B cell (primary cell): ENCODE measurements around the gene TOGARAM2. TPM values are rescaled to one million over a fixed set of nuclear protein-coding genes. Genes with fewer than 3 reads are reported as not detected.

ENCODE experiments used
- ATAC-seq: fragments of 200-7000 bp; cut with Tn5 transposase; one replicate; pipeline ENCODE4 v1.10.0; 2021; ENCODE audit warnings: low read depth, mild to moderate bottlenecking, moderate number of reproducible peaks, moderate library complexity
- CTCF ChIA-PET: fragments of 350-600 bp; sonication (Branson Sonifier 250); formaldehyde crosslinking; loops from one replicate; lab custom pipeline; 2021; ENCODE audit warnings: antibody characterized with exemption, inconsistent platforms; lab: Charles Lee
- POLR2A ChIA-PET: fragments of 350-600 bp; sonication (Branson Sonifier 250); formaldehyde crosslinking; loops from one replicate; lab custom pipeline; 2021; ENCODE audit warnings: antibody characterized with exemption; lab: Charles Lee
- DNase-seq: peaks from one replicate; pipeline ENCODE4 v3.0.0; 2013
- H2AFZ ChIP-seq: 2 replicates; pipeline ENCODE4 v1.6.1; 2012; ENCODE audit warnings: mild to moderate bottlenecking, low read depth, low read length; ENCODE audit not compliant: insufficient read depth, poor library complexity, severe bottlenecking
- H3K27ac ChIP-seq, 2 donors: 1 replicate in 1 of 2; 2 replicates in 1 of 2; pipeline ENCODE4 v1.5.1; 2012 to 2013; ENCODE audit warnings: low read length in 2 of 2, mild to moderate bottlenecking in 2 of 2, moderate library complexity in 1 of 2
- H3K27me3 ChIP-seq, 4 experiments: fragments of 200-600 bp in 1 of 4; sonication (generic) in 1 of 4; replicated peaks in 1 of 4; 1 replicate in 2 of 4; 2 replicates in 2 of 4; pipeline versions ENCODE4 v1.6.1 to v1.7.0; 2013 to 2016; ENCODE audit warnings: low read length in 3 of 4, mild to moderate bottlenecking in 2 of 4, mixed read lengths in 1 of 4, moderate library complexity in 1 of 4; ENCODE audit not compliant: insufficient read depth in 4 of 4, control insufficient read depth in 3 of 4; ENCODE audit errors: control extremely low read depth in 1 of 4
- H3K36me3 ChIP-seq, 2 experiments: replicated peaks in 1 of 2; 1 replicate in 1 of 2; 2 replicates in 1 of 2; pipeline versions ENCODE4 v1.6.1 to v1.7.1; 2013; ENCODE audit warnings: low read length in 1 of 2; ENCODE audit not compliant: insufficient read depth in 2 of 2, control insufficient read depth in 1 of 2; ENCODE audit errors: control extremely low read depth in 1 of 2, extremely low read depth in 1 of 2
- H3K4me1 ChIP-seq, 2 donors: fragments of 200-600 bp in 1 of 2; sonication (generic) in 1 of 2; 1 replicate in 1 of 2; 2 replicates in 1 of 2; pipeline versions ENCODE4 v1.5.1 to v1.6.1; 2013 to 2017; ENCODE audit warnings: low read length in 2 of 2; ENCODE audit not compliant: control insufficient read depth in 2 of 2, insufficient read depth in 2 of 2
- H3K4me2 ChIP-seq: replicated peaks from 2 replicates; pipeline ENCODE3; 2012; ENCODE audit warnings: mild to moderate bottlenecking, low read depth, low read length; ENCODE audit not compliant: poor library complexity, severe bottlenecking
- H3K4me3 ChIP-seq, 5 experiments: fragments of 200-600 bp in 1 of 5; sonication (generic) in 1 of 5; 1 replicate in 3 of 5; 2 replicates in 2 of 5; pipeline versions ENCODE4 v1.5.1 to v1.7.0; 2011 to 2016; ENCODE audit warnings: low read length in 4 of 5, mild to moderate bottlenecking in 4 of 5, low read depth in 2 of 5, control low read depth in 1 of 5, moderate library complexity in 1 of 5; ENCODE audit not compliant: insufficient read depth in 1 of 5; ENCODE audit errors: control extremely low read depth in 1 of 5, extremely low read depth in 1 of 5
- H3K79me2 ChIP-seq: fragments of 200-600 bp; sonication (generic); one replicate; pipeline ENCODE4 v1.6.0; 2016; ENCODE audit warnings: low read length; ENCODE audit not compliant: control insufficient read depth, insufficient read depth
- H3K9ac ChIP-seq: fragments of 200-600 bp; sonication (generic); 2 replicates; pipeline ENCODE4 v1.6.1; 2017; ENCODE audit warnings: mild to moderate bottlenecking, low read length, moderate library complexity
- H3K9me3 ChIP-seq, 3 donors: one replicate each; pipeline versions ENCODE4 v1.6.1 to v1.7.1; 2013; ENCODE audit warnings: low read length in 2 of 3; ENCODE audit not compliant: control insufficient read depth in 2 of 3, insufficient read depth in 1 of 3; ENCODE audit errors: control extremely low read depth in 1 of 3
- H4K20me1 ChIP-seq: 2 replicates; pipeline ENCODE4 v1.6.0; 2012; ENCODE audit warnings: mild to moderate bottlenecking, low read length; ENCODE audit not compliant: insufficient read depth, control insufficient read depth, poor library complexity, severe bottlenecking
- H3K27ac Mint-ChIP-seq: one replicate; pipeline ENCODE4 v1.8.0; 2021; ENCODE audit warnings: mixed read lengths
- H3K27me3 Mint-ChIP-seq: one replicate; pipeline ENCODE4 v1.8.0; 2021; ENCODE audit warnings: mixed read lengths
- H3K4me1 Mint-ChIP-seq: one replicate; pipeline ENCODE4 v1.8.0; 2021; ENCODE audit warnings: mixed read lengths
- H3K4me3 Mint-ChIP-seq: one replicate; pipeline ENCODE4 v1.8.0; 2021; ENCODE audit warnings: mixed read lengths
- H3K9me3 Mint-ChIP-seq: one replicate; pipeline ENCODE4 v1.8.0; 2022; ENCODE audit warnings: mixed read lengths; ENCODE audit not compliant: insufficient read depth
- EZH2 ChIP-seq: IDR thresholded peaks from 2 replicates; pipeline ENCODE4 v1.6.1; 2012; ENCODE audit warnings: borderline replicate concordance, low read depth, mild to moderate bottlenecking, moderate library complexity, low read length; ENCODE audit not compliant: insufficient read depth, poor library complexity, severe bottlenecking
- WGBS: methylation state at CpG from one replicate; pipeline ENCODE4 v1.1.5; 2013; ENCODE audit warnings: missing lambda C conversion rate; ENCODE audit not compliant: insufficient coverage; 5-methylcytosine and 5-hydroxymethylcytosine counted together
- intact Hi-C: fragments of 100-400 bp; cut with micrococcal nuclease; formaldehyde crosslinking; loops from one replicate; pipeline ENCODE4 v1.10.0; 2022
- polyA plus RNA-seq: library from polyadenylated mRNA; depleted of rRNA; stranded (reverse); fragments of >200 nt; gene quantifications from 2 replicates; pipeline ENCODE4 v1.2.3, GENCODE V29; 2012
- total RNA-seq, 2 donors: library from RNA; stranded (reverse); fragments of 120-200 nt in 1 of 2; gene quantifications; 1 replicate in 1 of 2; 2 replicates in 1 of 2; pipeline versions ENCODE4 v1.2.3 to v1.2.4, GENCODE V29; 2013 to 2022
- TF ChIP-seq, protein P1 (sequence below): fragments of 200-600 bp; IDR thresholded peaks from one replicate; pipeline ENCODE4 v1.8.0; 2022; ENCODE audit warnings: antibody characterized with exemption, mild to moderate bottlenecking

Gene TOGARAM2
- total and polyA plus RNA-seq, 2 donors (not counting 1 experiment from before 2014, with no cell fraction given) = 0.25 to 0.61 TPM

- CTCF ChIA-PET = interaction anchor here (0.5 kb wide), 1 partner anchor 25 kb away, joined by 3 read pairs; no protein-coding TSS in a partner anchor
- Histone ChIP-seq H3K4me3 (no peak overlapping the region), H2AFZ (no peak overlapping the region), H3K27ac (no peak overlapping the region), H3K36me3 (no peaks in the 10 kb centered on the region), H3K9me3 (no peaks in the 10 kb centered on the region), H3K79me2 (no peaks in the 10 kb centered on the region), H3K27me3 (peaks cover 0 to 5% (median 0%) of the 10 kb centered on the region in 4 experiments), H4K20me1 (no peaks in the 10 kb centered on the region), H3K4me2 (no peak overlapping the region), H3K9ac (no peak overlapping the region), H3K4me1 (no peaks in the 10 kb centered on the region)
- ATAC-seq = no peak
- Mint-ChIP-seq H3K27me3 (peaks cover 18% of the 10 kb centered on the region), H3K27ac (no peak overlapping the region), H3K9me3 (no peaks in the 10 kb centered on the region), H3K4me1 (no peaks in the 10 kb centered on the region), H3K4me3 (no peak overlapping the region)
- no peak for TF ChIP-seq EZH2
- TF ChIP-seq, protein P1, sequence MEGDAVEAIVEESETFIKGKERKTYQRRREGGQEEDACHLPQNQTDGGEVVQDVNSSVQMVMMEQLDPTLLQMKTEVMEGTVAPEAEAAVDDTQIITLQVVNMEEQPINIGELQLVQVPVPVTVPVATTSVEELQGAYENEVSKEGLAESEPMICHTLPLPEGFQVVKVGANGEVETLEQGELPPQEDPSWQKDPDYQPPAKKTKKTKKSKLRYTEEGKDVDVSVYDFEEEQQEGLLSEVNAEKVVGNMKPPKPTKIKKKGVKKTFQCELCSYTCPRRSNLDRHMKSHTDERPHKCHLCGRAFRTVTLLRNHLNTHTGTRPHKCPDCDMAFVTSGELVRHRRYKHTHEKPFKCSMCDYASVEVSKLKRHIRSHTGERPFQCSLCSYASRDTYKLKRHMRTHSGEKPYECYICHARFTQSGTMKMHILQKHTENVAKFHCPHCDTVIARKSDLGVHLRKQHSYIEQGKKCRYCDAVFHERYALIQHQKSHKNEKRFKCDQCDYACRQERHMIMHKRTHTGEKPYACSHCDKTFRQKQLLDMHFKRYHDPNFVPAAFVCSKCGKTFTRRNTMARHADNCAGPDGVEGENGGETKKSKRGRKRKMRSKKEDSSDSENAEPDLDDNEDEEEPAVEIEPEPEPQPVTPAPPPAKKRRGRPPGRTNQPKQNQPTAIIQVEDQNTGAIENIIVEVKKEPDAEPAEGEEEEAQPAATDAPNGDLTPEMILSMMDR = no peak
- no peak for DNase-seq
- POLR2A ChIA-PET = no interaction called here
- 46% methylated on average over 1 of the region's 6 CpGs for WGBS
- intact Hi-C loops = no loop called here
Observed at GRCh38 chr2:28993206-28993960, 12.3 kb downstream of the TOGARAM2 start.

- no peak for ATAC-seq
Observed at GRCh38 chr2:28994074-28994473, 13.0 kb downstream of the TOGARAM2 start.

More at GRCh38 chr2:28994074-28994473, 13.0 kb downstream of the TOGARAM2 start:
- Histone ChIP-seq H3K9me3 (no peaks in the 10 kb centered on the region), H3K27ac (no peak overlapping the region), H3K79me2 (no peaks in the 10 kb centered on the region), H3K4me3 (no peak overlapping the region), H4K20me1 (no peaks in the 10 kb centered on the region), H3K27me3 (peaks cover 0 to 5% (median 0%) of the 10 kb centered on the region in 4 experiments), H3K4me2 (no peak overlapping the region), H2AFZ (no peak overlapping the region), H3K36me3 (no peaks in the 10 kb centered on the region), H3K4me1 (no peaks in the 10 kb centered on the region), H3K9ac (no peak overlapping the region)
- ChIA-PET CTCF (no interaction called here), POLR2A (no interaction called here)
- TF ChIP-seq, protein P1 = no peak
- intact Hi-C loops = no loop called here
- Mint-ChIP-seq H3K4me1 (no peaks in the 10 kb centered on the region), H3K27me3 (peaks cover 18% of the 10 kb centered on the region), H3K4me3 (no peak overlapping the region), H3K9me3 (no peaks in the 10 kb centered on the region), H3K27ac (no peak overlapping the region)
- DNase-seq = no peak
- WGBS = 90% methylated on average over 9 of the region's 10 CpGs
